Astrocyte of the cerebellum (primary cell): ENCODE data around the gene ESRP2.

Experiments used
- DNase-seq: peaks from one replicate; pipeline ENCODE4 v3.0.0-alpha.2; 2011; ENCODE audit warnings: low read depth
- H3K4me3 ChIP-seq: 2 replicates; pipeline ENCODE4 v1.5.1; 2011; ENCODE audit warnings: mild to moderate bottlenecking, low read depth, low read length, moderate library complexity
- CTCF ChIP-seq: IDR thresholded peaks from 2 replicates; pipeline ENCODE4 v1.5.1; 2012; ENCODE audit warnings: low read length, low read depth, moderate library complexity, mild to moderate bottlenecking; ENCODE audit errors: missing control alignments
- in situ Hi-C: cut with HindIII; loops from 2 replicates; pipeline ENCODE4 v1.10.0; 2017; ENCODE audit warnings: low sequenced_read_pairs

Gene ESRP2

GRCh38 chr16:68273459-68273858 lies 37.5 kb upstream of the ESRP2 start:
- H3K4me3 ChIP-seq, result no peak overlapping the region

GRCh38 chr16:68272507-68273209 lies 36.7 kb upstream of the ESRP2 start:
- no peak overlapping the region for H3K4me3 ChIP-seq
- in situ Hi-C loops, result no loop called here
- no peak for TF ChIP-seq CTCF
- no peak for DNase-seq

More at GRCh38 chr16:68273459-68273858, 37.5 kb upstream of the ESRP2 start:
- in situ Hi-C loops, result no loop called here
- no peak for TF ChIP-seq CTCF
- no peak for DNase-seq

- in situ Hi-C loops, result no loop called here
- no peak for TF ChIP-seq CTCF
- no peak overlapping the region for H3K4me3 ChIP-seq
- DNase-seq, result no peak
These were observed 34.4 kb upstream of the ESRP2 start for GRCh38 chr16:68270353-68270752.

- H3K4me3 ChIP-seq, result no peak overlapping the region
- no peak for DNase-seq
- no peak for TF ChIP-seq CTCF
- in situ Hi-C loops, result no loop called here
These were observed 33.9 kb upstream of the ESRP2 start for GRCh38 chr16:68269793-68270192.

- in situ Hi-C loops, result no loop called here
- no peak for DNase-seq
- no peak for TF ChIP-seq CTCF
- no peak overlapping the region for H3K4me3 ChIP-seq
These were observed 31.9 kb upstream of the ESRP2 start for GRCh38 chr16:68267612-68268405.

GRCh38 chr16:68265078-68265920 lies 29.4 kb upstream of the ESRP2 start:
- TF ChIP-seq CTCF, result no peak
- peak overlapping the region; percentile 84 for H3K4me3 ChIP-seq
- in situ Hi-C loops, result no loop called here
- no peak for DNase-seq
